Measurements from ENCODE around the gene PHC3.

DNA sequence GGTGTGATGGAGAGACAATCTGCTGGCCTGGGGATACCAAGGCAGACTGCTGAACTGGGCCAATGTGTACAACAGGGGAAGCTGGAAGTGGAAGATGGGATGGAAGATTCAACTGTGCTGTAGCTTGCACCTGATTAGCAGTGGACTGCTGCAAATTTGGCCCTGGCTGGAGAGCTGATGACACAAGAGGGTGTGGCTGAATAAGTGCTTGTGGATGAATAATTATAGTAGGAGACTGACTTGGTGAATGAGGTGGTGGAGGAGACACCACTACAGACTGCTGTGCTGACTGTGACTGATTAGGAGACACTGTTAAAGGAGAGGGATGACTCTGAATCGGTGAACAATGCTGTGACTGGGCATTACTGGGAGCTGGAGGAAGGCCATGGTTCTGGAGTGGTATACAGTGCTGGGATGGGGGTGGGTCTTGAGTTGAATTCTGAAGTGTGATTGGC lies 52.5 kb downstream of the PHC3 start:
- no peak for TF ChIP-seq EZH2 (IDR thresholded peaks at IDR 0.05; ENCODE audit: borderline replicate concordance)
- TF ChIP-seq EZH2phosphoT487 (IDR thresholded peaks at IDR 0.05; ENCODE audit: low read depth, severe bottlenecking, unreplicated experiment): no peak
- TF ChIP-seq, protein P1, sequence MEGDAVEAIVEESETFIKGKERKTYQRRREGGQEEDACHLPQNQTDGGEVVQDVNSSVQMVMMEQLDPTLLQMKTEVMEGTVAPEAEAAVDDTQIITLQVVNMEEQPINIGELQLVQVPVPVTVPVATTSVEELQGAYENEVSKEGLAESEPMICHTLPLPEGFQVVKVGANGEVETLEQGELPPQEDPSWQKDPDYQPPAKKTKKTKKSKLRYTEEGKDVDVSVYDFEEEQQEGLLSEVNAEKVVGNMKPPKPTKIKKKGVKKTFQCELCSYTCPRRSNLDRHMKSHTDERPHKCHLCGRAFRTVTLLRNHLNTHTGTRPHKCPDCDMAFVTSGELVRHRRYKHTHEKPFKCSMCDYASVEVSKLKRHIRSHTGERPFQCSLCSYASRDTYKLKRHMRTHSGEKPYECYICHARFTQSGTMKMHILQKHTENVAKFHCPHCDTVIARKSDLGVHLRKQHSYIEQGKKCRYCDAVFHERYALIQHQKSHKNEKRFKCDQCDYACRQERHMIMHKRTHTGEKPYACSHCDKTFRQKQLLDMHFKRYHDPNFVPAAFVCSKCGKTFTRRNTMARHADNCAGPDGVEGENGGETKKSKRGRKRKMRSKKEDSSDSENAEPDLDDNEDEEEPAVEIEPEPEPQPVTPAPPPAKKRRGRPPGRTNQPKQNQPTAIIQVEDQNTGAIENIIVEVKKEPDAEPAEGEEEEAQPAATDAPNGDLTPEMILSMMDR (IDR thresholded peaks at IDR 0.05; ENCODE audit: poor library complexity): no peak

Measured in hepatocyte (in vitro differentiated cells).